GM19324 (cell line): ENCODE data around the gene VPS37B.

Source experiments
- ATAC-seq: cut with Tn5 transposase; IDR thresholded peaks from one replicate; pipeline ENCODE4 v1.9.1; 2021; ENCODE audit warnings: mild to moderate bottlenecking, moderate library complexity; ENCODE audit not compliant: unreplicated experiment, low FRiP score

Gene VPS37B

DNA sequence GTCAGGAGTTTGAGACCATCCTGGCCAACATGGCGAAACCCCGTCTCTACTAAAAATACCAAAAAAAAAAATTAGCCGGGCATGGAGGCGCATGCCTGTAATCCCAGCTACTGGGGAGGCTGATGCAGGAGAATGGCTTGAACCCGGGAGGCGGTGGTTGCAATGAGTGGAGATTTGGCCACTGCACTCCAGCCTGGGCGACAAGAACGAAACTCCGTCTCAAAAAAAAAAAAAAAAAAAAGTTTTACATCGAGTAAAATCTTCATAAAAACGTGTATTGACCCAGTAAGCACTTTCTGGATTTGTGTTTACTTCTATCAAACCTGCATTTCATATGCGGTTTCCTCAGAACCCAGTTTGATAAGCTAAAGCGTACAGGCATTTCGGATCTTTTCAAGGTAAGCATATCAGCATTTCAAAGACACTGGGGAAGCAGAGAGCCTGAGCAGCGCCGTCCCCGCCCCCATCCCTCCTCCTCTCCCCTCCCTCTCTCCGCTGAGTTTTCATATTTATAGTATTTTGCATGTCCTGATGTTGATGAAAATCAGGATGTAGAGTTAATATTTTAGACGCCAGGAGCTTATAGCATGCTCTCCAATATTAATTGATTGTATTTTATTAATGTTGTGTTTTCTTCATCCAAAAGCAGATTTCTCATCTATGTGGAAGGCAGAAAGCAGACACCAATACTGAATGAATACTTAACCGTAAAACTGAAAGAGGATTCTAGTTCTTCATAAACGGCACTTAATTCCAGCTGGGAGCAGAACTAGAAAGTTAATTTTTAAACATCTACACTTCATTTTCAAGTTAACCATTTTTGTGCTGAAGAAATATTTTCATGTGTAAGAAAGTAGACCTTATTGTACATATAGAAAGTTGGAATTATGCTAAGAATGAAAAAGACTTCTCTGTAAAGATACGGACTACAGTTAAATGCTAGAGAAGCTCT, 69.9 kb downstream of the VPS37B start:
- ATAC-seq, result no peak

DNA sequence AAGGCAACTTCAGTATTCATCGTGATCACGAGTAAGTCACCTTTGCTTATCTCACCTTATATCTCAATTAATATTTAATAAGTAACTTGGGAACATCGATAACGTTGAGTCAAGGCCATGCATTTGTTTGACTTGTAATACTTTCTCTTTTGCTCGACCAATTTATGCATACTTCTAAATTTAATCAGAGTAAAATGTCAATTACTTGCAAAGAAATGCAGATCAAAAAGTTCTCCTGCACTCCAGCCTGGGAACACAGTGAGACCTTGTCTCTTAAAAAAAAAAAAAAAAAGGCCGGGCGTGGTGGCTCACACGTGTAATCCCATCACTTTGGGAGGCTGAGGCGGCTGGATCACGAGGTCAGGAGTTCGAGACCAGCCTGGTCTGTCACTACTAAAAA, 72.5 kb downstream of the VPS37B start:
- no peak for ATAC-seq

DNA sequence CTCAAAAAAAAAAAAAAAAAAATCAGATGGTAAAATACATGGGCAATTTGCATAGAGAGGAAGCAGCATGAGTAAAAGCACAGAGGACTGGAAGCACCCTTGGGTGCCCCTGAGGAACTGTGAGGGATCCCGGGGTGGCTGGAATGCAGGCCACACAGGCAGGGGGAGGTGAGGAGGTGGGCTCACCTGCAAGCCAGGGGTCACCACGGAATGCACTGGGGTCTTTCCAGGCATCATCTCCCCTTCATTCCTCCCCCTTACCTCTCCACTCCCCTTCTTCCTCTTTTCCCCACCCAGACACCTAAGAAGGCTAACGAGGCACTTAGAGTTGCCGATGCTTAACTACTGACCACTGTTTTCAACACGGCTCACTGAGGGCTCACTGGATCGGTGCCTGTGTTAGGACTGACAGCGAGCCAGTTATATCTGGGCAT, 75.1 kb downstream of the VPS37B start:
- no peak for ATAC-seq

DNA sequence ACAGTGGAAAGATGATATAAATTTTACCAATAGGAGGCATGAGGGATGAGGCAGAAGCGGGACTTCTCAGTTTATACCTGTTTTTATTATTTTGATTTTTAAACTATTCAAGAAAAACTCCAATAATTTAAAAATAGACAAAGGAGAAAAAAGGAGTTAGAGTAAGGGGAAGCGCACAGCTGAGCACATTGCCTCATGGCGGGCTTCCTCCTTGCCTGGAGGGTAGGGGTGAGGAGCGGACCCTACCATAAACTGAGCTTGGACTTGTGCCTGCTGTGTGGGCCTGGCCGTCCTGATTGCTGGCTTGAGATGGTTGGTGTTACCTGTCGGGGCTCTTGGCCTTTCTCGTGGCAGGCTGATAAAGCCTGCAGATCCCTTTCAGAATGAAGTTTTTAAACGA, 75.8 kb downstream of the VPS37B start:
- ATAC-seq, result no peak

- ATAC-seq, result no peak
Measured at GRCh38 chr12:122819209-122819785, 76.6 kb downstream of the VPS37B start.
